Left lung (tissue), 14 donors: ENCODE results near the gene CTBP1. TPM values are rescaled to one million over a fixed set of nuclear protein-coding genes. Genes with fewer than 3 reads are reported as not detected.

ENCODE experiments used
- ATAC-seq: fragments of 200-7000 bp; cut with Tn5 transposase; one replicate; pipeline ENCODE4 v1.9.1; 2020; ENCODE audit warnings: moderate library complexity
- DNase-seq, 4 donors: peaks; one replicate each; pipeline ENCODE4 v3.0.0-alpha.2; 2013 to 2020
- H3K27ac ChIP-seq, 2 donors: fragments of 200-600 bp; sonication (generic) in 1 of 2; one replicate each; pipeline versions ENCODE4 v1.5.0 to v1.8.0; 2020 to 2021
- H3K27me3 ChIP-seq, 2 donors: fragments of 200-600 bp; sonication (generic) in 1 of 2; one replicate each; pipeline versions ENCODE4 v1.5.0 to v1.8.0; 2020 to 2021
- H3K36me3 ChIP-seq, 2 donors: fragments of 200-600 bp; sonication (generic) in 1 of 2; one replicate each; pipeline versions ENCODE4 v1.5.0 to v1.8.0; 2020 to 2021
- H3K4me1 ChIP-seq, 2 donors: fragments of 200-600 bp; one replicate each; pipeline ENCODE4 v1.8.0; 2021
- H3K4me3 ChIP-seq, 2 donors: fragments of 200-600 bp; sonication (generic) in 1 of 2; one replicate each; pipeline versions ENCODE4 v1.5.0 to v1.8.0; 2020 to 2021; ENCODE audit warnings: mild to moderate bottlenecking in 1 of 2
- H3K9me3 ChIP-seq, 2 donors: fragments of 200-600 bp; sonication (generic) in 1 of 2; one replicate each; pipeline versions ENCODE4 v1.5.0 to v1.8.0; 2020 to 2021
- CTCF ChIP-seq, 2 donors: fragments of 200-600 bp; sonication (generic) in 1 of 2; IDR thresholded peaks; one replicate each; pipeline versions ENCODE4 v1.5.0 to v1.8.0; 2021; ENCODE audit warnings: antibody characterized with exemption in 2 of 2
- intact Hi-C, 2 donors: fragments of 100-400 bp; cut with DNase I; formaldehyde crosslinking; loops; one replicate each; pipeline versions ENCODE4 v1.11.2 to v1.14.2; 2022
- long read RNA-seq, 12 donors: library from polyadenylated mRNA in 2 of 12; unstranded in 2 of 12; transcript quantifications; one replicate each; pipeline ENCODE4 v2.0.0 and lab custom pipeline, GENCODE V29; 2019 to 2026
- polyA plus RNA-seq, 6 donors: library from polyadenylated mRNA; unstranded; fragments of 120-200 nt; gene quantifications; one replicate each; pipeline ENCODE4 v1.2.1, GENCODE V29; 2013; ENCODE audit not compliant: insufficient read length in 6 of 6
- total RNA-seq, 2 donors: library from RNA; stranded (reverse); fragmentation: NEBNext Ultra II Directional; extraction: Animal tissue kit (Norgen Biotek cat#: 25700); gene quantifications; one replicate each; pipeline ENCODE4 v1.2.1, GENCODE V29; 2021
- donor health status: DM: no; HTN: yes; CAD: no.
- donor health status: DM: no; HTN: no; CAD: no.

CTBP1 gene
- total RNA-seq = 100 to 1,000 TPM; 146 to 167 TPM
- polyA plus RNA-seq = 100 to 1,000 TPM in 5 of 6 donors, 10 to 100 TPM in 1; 93.9 to 150 (median 121) TPM
- long read RNA-seq, donor 1, full-length matches to known transcripts = 26 of 31 reads
- long read RNA-seq, donor 1, partial matches to known transcripts = 0 of 31 reads
- long read RNA-seq, donor 1, other reads (novel, unspliced or antisense) = 5 of 31 reads
- long read RNA-seq, donor 2, transcript CTBP1-203 (10 exons, 2,467 nt) = major isoform, 21 of 90 reads
- long read RNA-seq, donor 2, transcript CTBP1-201 (9 exons, 2,297 nt) = minor isoform, 6 of 90 reads
- long read RNA-seq, donor 2, partial matches to known transcripts = 59 of 90 reads
- long read RNA-seq, donor 2, other reads (novel, unspliced or antisense) = 0 of 90 reads
- long read RNA-seq, donor 3, transcript CTBP1-201 (9 exons, 2,297 nt) = minor isoform, 6 of 30 reads
- long read RNA-seq, donor 3, transcript CTBP1-203 (10 exons, 2,467 nt) = major isoform, 16 of 30 reads
- long read RNA-seq, donor 3, partial matches to known transcripts = 0 of 30 reads
- long read RNA-seq, donor 3, other reads (novel, unspliced or antisense) = 6 of 30 reads
- long read RNA-seq, donor 4, partial matches to known transcripts = 1 of 14 reads
- long read RNA-seq, donor 4, other reads (novel, unspliced or antisense) = 11 of 14 reads
- long read RNA-seq, donor 5, transcript CTBP1-201 (9 exons, 2,297 nt) = minor isoform, 5 of 46 reads
- long read RNA-seq, donor 5, transcript CTBP1-203 (10 exons, 2,467 nt) = major isoform, 15 of 46 reads
- long read RNA-seq, donor 5, partial matches to known transcripts = 5 of 46 reads
- long read RNA-seq, donor 5, other reads (novel, unspliced or antisense) = 21 of 46 reads
- long read RNA-seq, donor 6, transcript CTBP1-203 (10 exons, 2,467 nt) = major isoform, 14 of 30 reads
- long read RNA-seq, donor 6, transcript CTBP1-201 (9 exons, 2,297 nt) = minor isoform, 7 of 30 reads
- long read RNA-seq, donor 6, partial matches to known transcripts = 0 of 30 reads
- long read RNA-seq, donor 6, other reads (novel, unspliced or antisense) = 5 of 30 reads
- long read RNA-seq, donor 7, transcript CTBP1-201 (9 exons, 2,297 nt) = minor isoform, 7 of 17 reads
- long read RNA-seq, donor 7, transcript CTBP1-203 (10 exons, 2,467 nt) = major isoform, 9 of 17 reads
- long read RNA-seq, donor 7, partial matches to known transcripts = 0 of 17 reads
- long read RNA-seq, donor 7, other reads (novel, unspliced or antisense) = 0 of 17 reads
- long read RNA-seq, donor 8, transcript CTBP1-203 (10 exons, 2,467 nt) = major isoform, 16 of 40 reads
- long read RNA-seq, donor 8, partial matches to known transcripts = 0 of 40 reads
- long read RNA-seq, donor 8, other reads (novel, unspliced or antisense) = 15 of 40 reads
- long read RNA-seq, donor 9 = 0 reads
- long read RNA-seq, donor 10, partial matches to known transcripts = 1 of 2 reads
- long read RNA-seq, donor 10, other reads (novel, unspliced or antisense) = 1 of 2 reads
- long read RNA-seq, donor 11, transcript CTBP1-203 (10 exons, 2,467 nt) = major isoform, 13 of 54 reads
- long read RNA-seq, donor 11, transcript CTBP1-201 (9 exons, 2,297 nt) = minor isoform, 9 of 54 reads
- long read RNA-seq, donor 11, partial matches to known transcripts = 9 of 54 reads
- long read RNA-seq, donor 11, other reads (novel, unspliced or antisense) = 17 of 54 reads
- long read RNA-seq, donor 12, transcript CTBP1-201 (9 exons, 2,297 nt) = major isoform, 7 of 13 reads
- long read RNA-seq, donor 12, transcript CTBP1-203 (10 exons, 2,467 nt) = minor isoform, 6 of 13 reads
- long read RNA-seq, donor 12, partial matches to known transcripts = 0 of 13 reads
- long read RNA-seq, donor 12, other reads (novel, unspliced or antisense) = 0 of 13 reads

GRCh38 chr4:1248245-1249147 is at the start of gene CTBP1:
Gene CTBP1 (minus strand): TSS chr4:1249130. CDS start chr4:1241331, 7,799 bp downstream.
- no peaks in the 10 kb centered on the region for H3K27me3 ChIP-seq
- H3K9me3 ChIP-seq = peaks cover 0 to 2% of the 10 kb centered on the region in 2 donors
- H3K36me3 ChIP-seq = no peaks in the 10 kb centered on the region
- no peak for TF ChIP-seq CTCF (IDR thresholded peaks at IDR 0.05)
- DNase-seq (peak; percentile 76 to 94 (median 91)), ATAC-seq (peak; percentile 71)
- intact Hi-C loops = loop anchor here in 1 of 2 donors (10.0 kb wide), 1 partner anchor 84 kb away; no protein-coding TSS in a partner anchor
- peak within 1 kb of the TSS; percentile 95 to 97 for H3K27ac ChIP-seq
- H3K4me1 ChIP-seq = peaks cover 32 to 62% of the 10 kb centered on the region in 2 donors
- H3K4me3 ChIP-seq = peak within 1 kb of the TSS; percentile 94 to 95

GRCh38 chr4:1298461-1298860 is 49.5 kb upstream of the CTBP1 start:
- no peaks in the 10 kb centered on the region for H3K9me3 ChIP-seq
- intact Hi-C loops = no loop called here
- ATAC-seq (no peak), DNase-seq (peak in 2 of 4 donors; percentile 19 to 41)
- TF ChIP-seq CTCF (IDR thresholded peaks at IDR 0.05) = no peak
- no peak overlapping the region for H3K4me3 ChIP-seq
- peaks cover 0 to 60% of the 10 kb centered on the region in 2 donors for H3K4me1 ChIP-seq
- H3K27ac ChIP-seq = peak overlapping the region in 1 of 2 donors; percentile 94
- peaks cover 0 to 55% of the 10 kb centered on the region in 2 donors for H3K36me3 ChIP-seq
- H3K27me3 ChIP-seq = no peaks in the 10 kb centered on the region

- intact Hi-C loops = no loop called here
Measured at GRCh38 chr4:1297456-1298325, 48.8 kb upstream of the CTBP1 start.

More at GRCh38 chr4:1297456-1298325, 48.8 kb upstream of the CTBP1 start:
- peak in 2 of 4 donors; percentile 24 to 76 for DNase-seq
- no peak for ATAC-seq
- H3K9me3 ChIP-seq = no peaks in the 10 kb centered on the region
- H3K27ac ChIP-seq = no peak overlapping the region
- peaks cover 0 to 67% of the 10 kb centered on the region in 2 donors for H3K4me1 ChIP-seq
- no peak for TF ChIP-seq CTCF (IDR thresholded peaks at IDR 0.05)
- H3K36me3 ChIP-seq = peaks cover 0 to 58% of the 10 kb centered on the region in 2 donors
- H3K27me3 ChIP-seq = no peaks in the 10 kb centered on the region
- no peak overlapping the region for H3K4me3 ChIP-seq
